ENCODE measurements around the gene COL4A1.

Gene COL4A1

GRCh38 chr13:110336108-110336507 lies 29.2 kb upstream of the COL4A1 start:
- no peak for TF ChIP-seq YY1 (IDR thresholded peaks at IDR 0.05; ENCODE audit: low read depth)
- no peak for TF ChIP-seq EGR1 (IDR thresholded peaks at IDR 0.05)
- TF ChIP-seq CEBPB (IDR thresholded peaks at IDR 0.05): no peak
- no peak for TF ChIP-seq RAD21 (IDR thresholded peaks at IDR 0.05; ENCODE audit: low read depth)
- TF ChIP-seq NFIC (IDR thresholded peaks at IDR 0.05): no peak
- TF ChIP-seq ZBTB7A (IDR thresholded peaks at IDR 0.05; ENCODE audit: low read depth): no peak
- TF ChIP-seq, protein P1, sequence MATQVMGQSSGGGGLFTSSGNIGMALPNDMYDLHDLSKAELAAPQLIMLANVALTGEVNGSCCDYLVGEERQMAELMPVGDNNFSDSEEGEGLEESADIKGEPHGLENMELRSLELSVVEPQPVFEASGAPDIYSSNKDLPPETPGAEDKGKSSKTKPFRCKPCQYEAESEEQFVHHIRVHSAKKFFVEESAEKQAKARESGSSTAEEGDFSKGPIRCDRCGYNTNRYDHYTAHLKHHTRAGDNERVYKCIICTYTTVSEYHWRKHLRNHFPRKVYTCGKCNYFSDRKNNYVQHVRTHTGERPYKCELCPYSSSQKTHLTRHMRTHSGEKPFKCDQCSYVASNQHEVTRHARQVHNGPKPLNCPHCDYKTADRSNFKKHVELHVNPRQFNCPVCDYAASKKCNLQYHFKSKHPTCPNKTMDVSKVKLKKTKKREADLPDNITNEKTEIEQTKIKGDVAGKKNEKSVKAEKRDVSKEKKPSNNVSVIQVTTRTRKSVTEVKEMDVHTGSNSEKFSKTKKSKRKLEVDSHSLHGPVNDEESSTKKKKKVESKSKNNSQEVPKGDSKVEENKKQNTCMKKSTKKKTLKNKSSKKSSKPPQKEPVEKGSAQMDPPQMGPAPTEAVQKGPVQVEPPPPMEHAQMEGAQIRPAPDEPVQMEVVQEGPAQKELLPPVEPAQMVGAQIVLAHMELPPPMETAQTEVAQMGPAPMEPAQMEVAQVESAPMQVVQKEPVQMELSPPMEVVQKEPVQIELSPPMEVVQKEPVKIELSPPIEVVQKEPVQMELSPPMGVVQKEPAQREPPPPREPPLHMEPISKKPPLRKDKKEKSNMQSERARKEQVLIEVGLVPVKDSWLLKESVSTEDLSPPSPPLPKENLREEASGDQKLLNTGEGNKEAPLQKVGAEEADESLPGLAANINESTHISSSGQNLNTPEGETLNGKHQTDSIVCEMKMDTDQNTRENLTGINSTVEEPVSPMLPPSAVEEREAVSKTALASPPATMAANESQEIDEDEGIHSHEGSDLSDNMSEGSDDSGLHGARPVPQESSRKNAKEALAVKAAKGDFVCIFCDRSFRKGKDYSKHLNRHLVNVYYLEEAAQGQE (IDR thresholded peaks at IDR 0.05; ENCODE audit: low read depth): no peak
- no peak for TF ChIP-seq EP300 (IDR thresholded peaks at IDR 0.05; ENCODE audit: borderline replicate concordance)
- no peak for TF ChIP-seq USF1 (IDR thresholded peaks at IDR 0.05)
- no peak for TF ChIP-seq FOXM1 (IDR thresholded peaks at IDR 0.05; ENCODE audit: borderline replicate concordance, low read depth)
- TF ChIP-seq TCF12 (IDR thresholded peaks at IDR 0.05; ENCODE audit: low read depth): no peak
- no peak for TF ChIP-seq TEAD4 (IDR thresholded peaks at IDR 0.05)
- no peak for TF ChIP-seq CREB1 (IDR thresholded peaks at IDR 0.05; ENCODE audit: low read depth)
- TF ChIP-seq TAF1 (IDR thresholded peaks at IDR 0.05; ENCODE audit: low read depth): no peak
- no peak for TF ChIP-seq MAX (IDR thresholded peaks at IDR 0.05)

DNA sequence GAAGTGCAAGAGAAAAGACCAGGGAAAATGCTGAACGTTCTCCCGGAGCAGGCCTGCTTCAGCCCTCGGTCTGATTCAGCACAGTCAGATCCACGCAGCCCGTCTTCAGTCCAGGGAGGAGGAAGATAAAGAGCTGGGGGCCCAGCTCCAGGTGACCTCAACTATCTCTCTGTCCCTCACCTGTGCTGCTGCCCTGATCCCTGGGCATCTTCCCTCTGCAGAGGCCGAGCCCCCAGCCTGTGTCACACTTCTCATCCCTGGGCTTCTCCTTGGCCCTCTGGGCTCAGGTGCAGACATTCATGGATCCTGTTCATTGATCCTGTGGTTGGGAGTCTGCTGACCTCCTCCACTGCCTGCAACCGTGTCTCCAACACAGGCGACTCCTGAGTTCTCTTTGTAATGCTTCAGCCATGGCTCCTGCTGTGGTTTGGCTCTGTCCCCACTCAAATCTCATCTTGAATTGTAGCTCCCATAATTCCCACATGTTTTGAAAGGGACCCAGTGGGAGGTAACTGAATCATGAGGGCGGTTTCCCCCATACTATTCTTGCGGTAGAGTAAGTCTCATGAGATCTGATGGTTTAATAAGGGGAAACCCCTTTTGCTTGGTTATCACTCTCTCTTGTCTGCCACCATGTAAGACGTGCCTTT lies 28.0 kb upstream of the COL4A1 start:
- TF ChIP-seq EP300 (IDR thresholded peaks at IDR 0.05; ENCODE audit: borderline replicate concordance) (no peak), EGR1 (IDR thresholded peaks at IDR 0.05) (no peak)

GRCh38 chr13:110334256-110334655 lies 27.3 kb upstream of the COL4A1 start:
- no peak for TF ChIP-seq MAX (IDR thresholded peaks at IDR 0.05)

GRCh38 chr13:110333837-110334236 lies 26.9 kb upstream of the COL4A1 start:
- TF ChIP-seq, protein P1 (IDR thresholded peaks at IDR 0.05; ENCODE audit: low read depth): no peak
- TF ChIP-seq TEAD4 (IDR thresholded peaks at IDR 0.05): no peak
- no peak for TF ChIP-seq TAF1 (IDR thresholded peaks at IDR 0.05; ENCODE audit: low read depth)
- TF ChIP-seq ZBTB7A (IDR thresholded peaks at IDR 0.05; ENCODE audit: low read depth): no peak
- TF ChIP-seq EGR1 (IDR thresholded peaks at IDR 0.05): no peak
- no peak for TF ChIP-seq CREB1 (IDR thresholded peaks at IDR 0.05; ENCODE audit: low read depth)
- no peak for TF ChIP-seq USF1 (IDR thresholded peaks at IDR 0.05)
- no peak for TF ChIP-seq EP300 (IDR thresholded peaks at IDR 0.05; ENCODE audit: borderline replicate concordance)
- TF ChIP-seq RAD21 (IDR thresholded peaks at IDR 0.05; ENCODE audit: low read depth): no peak
- TF ChIP-seq CEBPB (IDR thresholded peaks at IDR 0.05): no peak
- no peak for TF ChIP-seq YY1 (IDR thresholded peaks at IDR 0.05; ENCODE audit: low read depth)
- no peak for TF ChIP-seq MAX (IDR thresholded peaks at IDR 0.05)
- TF ChIP-seq FOXM1 (IDR thresholded peaks at IDR 0.05; ENCODE audit: borderline replicate concordance, low read depth): no peak
- no peak for TF ChIP-seq NFIC (IDR thresholded peaks at IDR 0.05)

DNA sequence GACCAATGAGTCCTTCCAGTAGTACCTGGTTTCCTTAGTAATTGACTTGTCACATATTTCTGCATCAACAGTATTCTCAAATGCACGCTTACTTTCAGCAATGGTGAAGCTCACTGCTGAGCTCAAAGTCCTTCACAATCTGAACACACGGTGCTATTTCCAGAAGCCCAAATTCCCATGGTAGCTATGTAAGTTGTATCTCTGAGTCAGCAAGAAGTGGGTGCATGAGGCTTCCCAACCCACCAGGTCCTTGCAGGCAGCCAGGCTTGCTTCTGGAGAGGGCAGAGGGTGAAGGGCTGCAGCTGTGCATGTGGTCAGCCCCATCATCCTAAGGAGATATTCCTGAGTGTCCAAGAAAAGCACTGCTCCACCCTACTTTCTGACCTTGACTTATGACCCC lies 25.8 kb upstream of the COL4A1 start:
- TF ChIP-seq CREB1 (IDR thresholded peaks at IDR 0.05; ENCODE audit: low read depth): no peak
- no peak for TF ChIP-seq EGR1 (IDR thresholded peaks at IDR 0.05)
- no peak for TF ChIP-seq YY1 (IDR thresholded peaks at IDR 0.05; ENCODE audit: low read depth)
- TF ChIP-seq MAX (IDR thresholded peaks at IDR 0.05): no peak

DNA sequence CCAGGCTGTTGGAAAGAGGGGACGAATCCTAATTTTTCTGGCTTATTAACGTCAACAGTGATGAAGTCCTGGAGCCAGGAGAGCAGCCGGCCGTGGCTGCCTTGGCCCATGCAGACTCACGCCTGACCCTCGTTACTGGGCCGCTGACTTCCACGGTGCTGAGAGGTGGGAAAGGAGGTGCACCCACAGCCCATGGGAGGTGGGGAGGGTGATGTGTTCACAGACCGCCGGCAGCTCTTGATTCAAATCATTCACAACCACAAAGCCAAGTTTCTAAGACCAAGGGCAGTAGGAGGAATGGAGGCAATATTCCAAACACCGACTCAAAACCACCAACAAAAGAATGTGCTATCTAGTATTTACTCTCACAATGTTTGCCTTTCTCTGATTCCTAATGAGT lies 24.4 kb upstream of the COL4A1 start:
- no peak for TF ChIP-seq CEBPB (IDR thresholded peaks at IDR 0.05)
- TF ChIP-seq ZBTB7A (IDR thresholded peaks at IDR 0.05; ENCODE audit: low read depth): no peak
- TF ChIP-seq CREB1 (IDR thresholded peaks at IDR 0.05; ENCODE audit: low read depth): no peak
- no peak for TF ChIP-seq EP300 (IDR thresholded peaks at IDR 0.05; ENCODE audit: borderline replicate concordance)
- TF ChIP-seq USF1 (IDR thresholded peaks at IDR 0.05): no peak

All from Ishikawa (cell line).